DLD1 (cell line): ENCODE measurements around the gene FAIM.
"Not testable (repeated sequence)": the region's sequence is repeated elsewhere in the genome, so short reads cannot be mapped to it uniquely, and the experiment has no call there.

Experiments used
- in situ Hi-C: cut with HindIII; loops from 2 replicates; pipeline ENCODE4 v1.10.0; 2017; ENCODE audit warnings: low sequenced_read_pairs

FAIM gene

GRCh38 chr3:138600100-138600745 lies 8.3 kb upstream of the FAIM start:
- in situ Hi-C loops, result no loop called here

- in situ Hi-C loops, result not testable (repeated sequence)
These were observed 6.9 kb upstream of the FAIM start for GRCh38 chr3:138601661-138602060.

- in situ Hi-C loops, result not testable (repeated sequence)
These were observed 4.4 kb upstream of the FAIM start for GRCh38 chr3:138604106-138604595.

DNA sequence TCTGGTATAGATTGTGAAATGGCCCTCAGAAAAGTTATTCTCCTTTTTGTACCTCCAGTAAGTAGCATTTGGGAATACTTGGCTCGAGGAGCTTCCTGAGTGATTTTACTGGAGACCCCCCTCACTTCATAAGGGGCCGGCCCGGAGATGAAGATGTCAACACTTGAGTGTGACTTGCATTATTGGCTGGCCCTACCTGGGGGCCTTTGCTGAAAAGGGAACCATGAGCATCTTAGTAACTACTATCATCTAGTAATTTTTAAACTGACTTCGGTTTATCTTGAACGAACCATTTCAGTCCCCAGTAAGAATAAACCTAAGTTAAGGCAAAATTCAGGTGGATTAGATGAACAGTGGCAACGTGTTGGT lies 1.3 kb downstream of the FAIM start:
- in situ Hi-C loops, result no loop called here

DNA sequence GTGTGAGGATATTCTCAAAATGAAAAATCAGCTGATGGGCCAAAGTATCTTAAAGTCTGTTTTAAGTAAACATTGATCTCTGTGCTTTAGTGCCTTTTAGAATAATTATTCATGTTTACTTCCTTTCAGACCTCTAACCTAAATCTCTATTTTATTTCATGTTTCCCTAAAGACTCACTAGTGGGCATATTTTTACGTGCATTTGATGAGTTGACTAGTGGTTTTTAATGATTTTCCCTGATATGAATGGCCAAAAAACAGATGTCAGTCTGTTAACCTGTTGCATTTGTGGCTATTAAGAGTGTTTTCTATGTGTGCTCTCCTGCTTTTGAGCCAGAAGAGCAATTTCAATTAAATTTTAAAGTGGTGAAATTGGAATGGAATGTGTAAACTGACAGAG lies 6.9 kb downstream of the FAIM start:
- in situ Hi-C loops, result no loop called here

DNA sequence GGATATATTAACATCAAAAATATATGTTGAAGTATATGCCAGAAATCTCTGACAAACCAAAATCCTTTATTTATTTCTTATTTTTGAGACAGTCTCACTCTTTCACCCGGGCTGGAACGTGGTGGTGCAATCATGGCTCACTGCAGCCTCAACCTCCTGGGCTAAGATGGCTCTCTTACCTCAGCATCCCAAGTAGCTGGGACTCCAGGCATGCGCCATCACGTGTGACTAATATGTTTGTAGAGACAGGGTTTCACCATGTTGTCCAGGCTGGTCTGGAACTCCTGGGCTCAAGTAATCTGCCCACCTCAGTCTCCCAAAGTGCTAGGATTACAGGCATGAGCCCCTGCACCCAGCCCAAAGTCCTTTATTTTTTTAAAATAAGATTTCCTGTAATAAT lies 11.9 kb downstream of the FAIM start:
- in situ Hi-C loops, result no loop called here

DNA sequence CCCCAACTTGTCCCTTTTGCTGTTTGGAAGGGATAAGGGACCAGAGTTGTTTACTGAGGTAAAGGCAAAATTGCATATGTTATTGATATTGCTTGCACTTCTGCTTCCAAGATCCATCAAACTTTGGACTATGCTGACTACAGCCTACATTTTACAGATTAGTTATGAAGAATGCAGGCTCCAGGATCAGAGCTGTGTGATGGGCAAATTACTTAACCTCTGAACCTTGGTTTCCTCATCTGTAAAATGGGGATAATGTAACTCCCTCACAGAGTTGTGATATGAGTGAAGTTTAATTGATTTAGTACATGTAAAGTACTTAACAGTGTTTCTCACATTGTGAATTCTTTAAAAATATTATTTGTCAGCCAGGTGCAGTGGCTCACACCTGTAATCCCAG lies 15.9 kb downstream of the FAIM start:
- in situ Hi-C loops, result no loop called here

GRCh38 chr3:138625707-138626365 lies 17.3 kb downstream of the FAIM start:
- in situ Hi-C loops, result no loop called here

DNA sequence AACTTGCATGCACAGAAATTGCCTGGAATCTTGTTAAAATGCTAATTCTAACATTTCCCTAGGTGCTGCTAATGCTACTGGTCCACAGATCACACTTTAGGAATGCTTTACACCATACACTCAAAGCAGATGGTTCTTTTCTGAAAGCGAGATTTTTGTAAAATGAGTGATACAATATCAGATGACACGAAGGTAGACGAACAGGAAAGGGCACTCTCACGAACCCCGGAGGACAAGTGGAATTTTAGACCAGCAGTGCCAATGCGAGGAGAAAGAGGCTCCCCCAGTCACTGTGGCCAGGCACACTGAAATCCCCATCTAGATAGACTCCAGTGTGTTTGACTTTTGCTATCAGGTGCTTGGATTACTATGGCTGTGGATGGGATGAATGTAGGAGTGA lies 21.0 kb downstream of the FAIM start:
- in situ Hi-C loops, result no loop called here

- in situ Hi-C loops, result no loop called here
These were observed 30.1 kb downstream of the FAIM start for GRCh38 chr3:138638641-138639040.

DNA sequence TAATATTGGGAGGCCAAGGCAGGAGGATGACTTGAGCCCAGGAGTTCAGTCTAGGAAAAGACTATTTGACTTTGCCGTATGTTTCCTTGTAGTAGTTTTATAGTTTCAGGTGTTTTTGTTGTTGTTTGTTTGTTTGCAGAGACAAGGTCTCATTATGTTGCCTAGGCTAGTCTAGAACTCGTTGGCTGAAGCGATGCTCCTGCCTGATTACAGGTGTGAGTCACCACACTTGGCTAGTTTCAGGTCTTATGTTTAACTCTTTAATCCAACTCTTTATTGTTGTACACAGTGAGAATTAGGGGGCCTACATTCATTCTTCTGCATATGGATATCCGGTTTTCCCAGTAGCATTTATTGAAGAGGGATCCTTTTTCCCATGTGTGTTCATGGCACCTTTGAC lies 32.0 kb downstream of the FAIM start:
- in situ Hi-C loops, result no loop called here

GRCh38 chr3:138642226-138642926 lies 33.8 kb downstream of the FAIM start:
- in situ Hi-C loops, result no loop called here

- in situ Hi-C loops, result no loop called here
These were observed 34.3 kb downstream of the FAIM start for GRCh38 chr3:138642927-138643253.

- in situ Hi-C loops, result no loop called here
These were observed 37.4 kb downstream of the FAIM start for GRCh38 chr3:138646008-138646407.

DNA sequence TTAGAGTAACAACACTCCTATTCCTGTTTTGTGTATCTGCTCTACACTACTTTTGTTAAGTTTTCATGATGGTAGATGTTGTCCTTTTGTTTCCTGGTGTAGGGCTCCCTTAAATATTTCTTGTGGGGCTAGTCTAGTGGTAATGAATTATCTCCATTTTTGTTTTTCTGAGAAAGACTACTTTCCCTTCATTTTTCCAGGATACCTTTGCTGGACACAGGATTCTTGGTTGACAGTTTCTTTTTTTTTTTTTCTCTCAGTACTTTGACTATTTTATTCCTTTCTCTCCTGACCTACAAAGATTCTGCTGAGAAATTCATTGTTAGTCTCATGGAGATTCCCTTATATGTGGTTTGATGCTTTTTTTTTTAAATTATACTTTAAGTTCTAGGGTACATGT lies 37.9 kb downstream of the FAIM start:
- in situ Hi-C loops, result no loop called here

DNA sequence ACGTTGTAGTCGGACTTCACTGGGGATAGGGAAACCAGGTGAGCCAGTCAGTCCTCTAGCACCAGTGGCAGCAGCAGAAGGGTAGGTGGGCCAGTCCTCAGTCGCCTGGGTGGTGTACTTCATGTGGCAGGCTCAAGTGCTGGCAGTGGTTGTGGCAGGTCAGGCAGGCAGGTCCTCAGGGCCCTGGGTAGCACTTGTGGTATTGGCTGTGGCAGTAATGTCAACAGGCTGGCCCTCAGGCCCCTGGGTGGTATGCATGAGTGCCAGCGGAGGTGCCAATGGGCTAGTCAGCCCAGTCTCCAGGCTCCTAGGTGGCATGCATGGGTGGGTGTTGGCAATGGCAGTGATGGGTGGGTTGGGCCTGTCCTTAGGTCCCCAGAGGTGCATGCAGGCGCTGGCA lies 40.6 kb downstream of the FAIM start:
- in situ Hi-C loops, result no loop called here

GRCh38 chr3:138653567-138653966 lies 45.0 kb downstream of the FAIM start:
- in situ Hi-C loops, result no loop called here

- in situ Hi-C loops, result no loop called here
These were observed 48.9 kb downstream of the FAIM start for GRCh38 chr3:138657508-138657907.

DNA sequence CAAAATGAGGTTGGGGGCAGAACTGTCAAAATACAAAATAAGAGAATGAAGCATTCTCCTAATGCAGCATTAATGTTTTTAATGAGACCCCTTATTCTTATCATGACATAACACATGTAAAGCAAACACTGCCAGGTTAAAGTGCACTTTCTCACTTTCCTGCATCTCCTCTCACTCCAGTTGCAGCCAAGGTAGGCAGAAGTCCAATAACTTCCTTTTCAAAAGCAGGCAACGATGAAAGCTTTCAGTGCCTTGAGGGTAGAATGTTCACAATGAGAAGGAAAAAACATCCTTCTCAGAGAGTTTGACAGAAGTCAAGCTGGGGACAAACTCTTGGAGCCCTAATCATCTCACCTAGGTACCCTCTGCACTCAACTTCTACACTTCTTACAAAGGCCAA lies 59.5 kb downstream of the FAIM start:
- in situ Hi-C loops, result no loop called here

DNA sequence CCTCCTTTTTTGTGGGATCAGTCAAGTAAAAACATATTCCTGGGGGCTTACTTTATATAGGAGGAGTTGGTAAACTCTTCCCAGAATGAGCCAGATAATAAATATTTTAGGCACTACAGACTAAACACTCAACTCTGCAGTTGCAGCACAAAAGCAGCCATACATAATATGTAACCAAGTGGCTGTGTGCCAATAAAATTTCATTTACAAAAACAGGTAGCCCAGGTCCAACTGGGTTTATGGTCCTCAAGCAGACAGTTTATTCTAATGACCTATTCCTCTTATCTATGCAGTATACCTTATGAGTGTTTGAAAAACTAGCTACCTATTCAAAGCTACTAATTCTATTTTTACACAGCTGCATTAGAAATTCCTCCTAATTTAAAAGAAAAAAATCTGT lies 61.8 kb downstream of the FAIM start:
- in situ Hi-C loops, result no loop called here

- in situ Hi-C loops, result no loop called here
These were observed 65.3 kb downstream of the FAIM start for GRCh38 chr3:138673641-138674530.
